Kidney epithelial cell (primary cell): ENCODE results near the gene CDH23. TPM values are rescaled to one million over a fixed set of nuclear protein-coding genes. Genes with fewer than 3 reads are reported as not detected.

Source experiments
- DNase-seq: peaks from one replicate; pipeline ENCODE4 v3.0.0-alpha.2; 2010; ENCODE audit warnings: low read depth
- H3K27me3 ChIP-seq: 2 replicates; pipeline ENCODE4 v1.6.0; 2011; ENCODE audit warnings: low read length; ENCODE audit not compliant: control insufficient read depth, insufficient read depth
- H3K36me3 ChIP-seq: 2 replicates; pipeline ENCODE4 v1.5.1; 2011; ENCODE audit warnings: low read length; ENCODE audit not compliant: control insufficient read depth, insufficient read depth
- H3K4me3 ChIP-seq: 2 replicates; pipeline ENCODE4 v1.5.1; 2011; ENCODE audit warnings: low read depth, mild to moderate bottlenecking, control low read depth, low read length
- total RNA-seq: library from RNA; depleted of rRNA; stranded (reverse); fragments of >200 nt; gene quantifications from 2 replicates; pipeline ENCODE4 v1.2.3, GENCODE V29; 2015
- TF ChIP-seq, protein P1 (sequence below): IDR thresholded peaks from 2 replicates; pipeline ENCODE4 v1.5.1; 2011; ENCODE audit warnings: mild to moderate bottlenecking, moderate library complexity, low read length, control low read depth, inconsistent platforms; ENCODE audit not compliant: insufficient read depth, poor library complexity, severe bottlenecking

Gene CDH23
- total RNA-seq, 1 donor from 2014 or later: 0.04 TPM

DNA sequence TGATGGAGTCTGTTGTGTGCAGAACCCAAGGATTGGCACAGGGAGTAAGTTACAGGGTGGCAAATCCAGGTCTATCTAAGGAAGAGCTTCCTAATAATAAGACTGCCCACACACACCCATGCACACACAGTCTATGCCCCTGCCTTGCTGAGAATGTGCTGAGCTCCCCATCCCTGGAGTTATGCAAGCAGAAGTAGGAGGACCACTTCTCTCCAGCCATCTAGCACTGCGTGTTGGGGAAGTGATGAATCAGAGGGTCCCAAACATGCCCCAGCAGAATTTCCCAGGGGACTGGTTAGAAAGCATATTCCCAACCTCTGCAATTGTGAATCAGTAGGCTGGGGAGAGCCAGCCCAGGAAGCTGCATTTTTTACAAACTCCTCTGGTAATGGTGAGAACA is 117.2 kb downstream of the CDH23 start:
- Histone ChIP-seq H3K27me3 (peaks cover 43% of the 10 kb centered on the region), H3K36me3 (no peaks in the 10 kb centered on the region), H3K4me3 (no peak overlapping the region)
- no peak for DNase-seq
- TF ChIP-seq, protein P1, sequence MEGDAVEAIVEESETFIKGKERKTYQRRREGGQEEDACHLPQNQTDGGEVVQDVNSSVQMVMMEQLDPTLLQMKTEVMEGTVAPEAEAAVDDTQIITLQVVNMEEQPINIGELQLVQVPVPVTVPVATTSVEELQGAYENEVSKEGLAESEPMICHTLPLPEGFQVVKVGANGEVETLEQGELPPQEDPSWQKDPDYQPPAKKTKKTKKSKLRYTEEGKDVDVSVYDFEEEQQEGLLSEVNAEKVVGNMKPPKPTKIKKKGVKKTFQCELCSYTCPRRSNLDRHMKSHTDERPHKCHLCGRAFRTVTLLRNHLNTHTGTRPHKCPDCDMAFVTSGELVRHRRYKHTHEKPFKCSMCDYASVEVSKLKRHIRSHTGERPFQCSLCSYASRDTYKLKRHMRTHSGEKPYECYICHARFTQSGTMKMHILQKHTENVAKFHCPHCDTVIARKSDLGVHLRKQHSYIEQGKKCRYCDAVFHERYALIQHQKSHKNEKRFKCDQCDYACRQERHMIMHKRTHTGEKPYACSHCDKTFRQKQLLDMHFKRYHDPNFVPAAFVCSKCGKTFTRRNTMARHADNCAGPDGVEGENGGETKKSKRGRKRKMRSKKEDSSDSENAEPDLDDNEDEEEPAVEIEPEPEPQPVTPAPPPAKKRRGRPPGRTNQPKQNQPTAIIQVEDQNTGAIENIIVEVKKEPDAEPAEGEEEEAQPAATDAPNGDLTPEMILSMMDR: no peak

DNA sequence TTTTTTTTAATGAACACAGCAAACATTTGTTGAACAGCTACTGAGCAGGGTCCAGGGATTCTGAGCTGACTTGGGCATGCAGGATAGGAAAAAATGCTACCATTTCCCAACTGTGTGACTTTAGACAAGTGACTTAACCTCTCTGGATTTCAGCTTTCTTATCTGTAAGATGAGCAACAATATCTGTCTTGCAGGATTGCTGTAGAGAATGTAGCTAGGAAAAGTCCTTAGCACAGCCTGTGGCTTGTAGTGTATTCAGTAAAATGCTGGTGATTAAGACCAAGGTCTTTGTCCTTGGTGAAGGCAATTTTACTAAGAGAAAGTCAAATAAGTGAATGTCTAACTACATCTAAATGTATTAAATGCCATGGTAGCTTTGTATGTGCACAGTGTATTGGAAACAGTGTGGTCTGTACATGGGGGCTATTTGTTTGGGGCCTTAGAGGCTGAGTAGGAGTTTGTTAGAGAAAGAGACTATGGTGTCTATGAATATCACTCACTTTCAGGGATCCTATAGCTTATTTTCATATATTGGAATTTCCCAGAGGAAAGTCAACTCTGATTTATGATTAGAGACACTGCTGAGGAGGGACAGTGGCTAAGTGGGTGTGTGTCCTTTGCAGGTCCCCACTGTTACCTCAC is 118.9 kb downstream of the CDH23 start:
- no peak for DNase-seq
- H3K4me3 ChIP-seq: no peak overlapping the region
- TF ChIP-seq, protein P1: no peak
- peaks cover 43% of the 10 kb centered on the region for H3K27me3 ChIP-seq
- no peaks in the 10 kb centered on the region for H3K36me3 ChIP-seq

DNA sequence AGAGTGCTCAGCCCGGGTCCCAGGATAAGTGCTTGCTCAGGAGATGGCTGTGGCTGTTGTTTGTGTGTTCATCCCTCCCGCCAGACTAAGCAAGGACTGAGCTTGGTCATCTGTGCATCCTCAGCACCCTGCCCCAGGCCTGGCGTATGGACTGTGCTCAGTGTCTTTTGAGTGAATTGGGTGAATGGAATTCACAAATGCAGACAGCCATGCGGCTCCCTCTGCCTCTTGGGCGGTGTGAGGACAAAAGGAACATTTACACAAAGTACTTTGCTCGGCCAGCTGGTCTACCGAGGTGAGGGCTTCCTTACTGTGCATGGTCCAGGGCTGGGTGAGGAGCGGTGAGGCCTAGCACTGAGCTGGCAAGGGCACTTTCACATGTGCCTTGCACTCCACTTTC is 120.2 kb downstream of the CDH23 start:
- DNase-seq: no peak
- no peak overlapping the region for H3K4me3 ChIP-seq
- H3K36me3 ChIP-seq: no peaks in the 10 kb centered on the region
- H3K27me3 ChIP-seq: peaks cover 42% of the 10 kb centered on the region
- TF ChIP-seq, protein P1: no peak

GRCh38 chr10:71517298-71518169 is 120.8 kb downstream of the CDH23 start:
- Histone ChIP-seq H3K4me3 (no peak overlapping the region), H3K27me3 (peaks cover 37% of the 10 kb centered on the region), H3K36me3 (no peaks in the 10 kb centered on the region)
- no peak for DNase-seq
- TF ChIP-seq, protein P1: no peak

DNA sequence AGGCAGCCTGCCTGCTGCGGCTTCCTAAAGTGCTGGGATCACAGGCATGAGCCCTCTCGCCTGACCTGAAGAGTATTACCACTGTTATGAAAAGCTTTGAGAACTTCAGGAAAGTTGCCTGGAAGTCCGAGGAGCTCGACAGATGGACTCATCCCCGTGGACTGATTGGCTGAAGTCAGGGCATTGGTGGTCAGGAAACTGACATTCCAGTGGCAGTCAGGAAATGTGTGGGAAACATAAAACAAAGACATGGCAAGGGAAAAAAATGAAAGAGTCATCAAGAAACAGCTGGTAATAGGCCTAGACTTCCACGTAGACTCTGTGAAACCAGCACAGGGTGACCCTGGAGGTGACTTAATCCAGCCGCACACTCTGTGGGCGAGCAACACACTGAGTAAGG is 123.3 kb downstream of the CDH23 start:
- TF ChIP-seq, protein P1: no peak
- Histone ChIP-seq H3K4me3 (no peak overlapping the region), H3K36me3 (no peaks in the 10 kb centered on the region), H3K27me3 (peaks cover 22% of the 10 kb centered on the region)
- no peak for DNase-seq
